Activated CD4-positive, alpha-beta T cell treated with anti-CD3 and anti-CD28 coated beads for 24 hours (primary cell): Measurements from ENCODE around the gene DAPK3.
"Not testable (repeated sequence)": the region's sequence is repeated elsewhere in the genome, so short reads cannot be mapped to it uniquely, and the experiment has no call there.

Experiments
- DNase-seq, 2 donors: peaks; one replicate each; pipeline ENCODE4 v3.0.0-alpha.2; 2020; ENCODE audit warnings: low read depth in 2 of 2

The DAPK3 gene

DNA sequence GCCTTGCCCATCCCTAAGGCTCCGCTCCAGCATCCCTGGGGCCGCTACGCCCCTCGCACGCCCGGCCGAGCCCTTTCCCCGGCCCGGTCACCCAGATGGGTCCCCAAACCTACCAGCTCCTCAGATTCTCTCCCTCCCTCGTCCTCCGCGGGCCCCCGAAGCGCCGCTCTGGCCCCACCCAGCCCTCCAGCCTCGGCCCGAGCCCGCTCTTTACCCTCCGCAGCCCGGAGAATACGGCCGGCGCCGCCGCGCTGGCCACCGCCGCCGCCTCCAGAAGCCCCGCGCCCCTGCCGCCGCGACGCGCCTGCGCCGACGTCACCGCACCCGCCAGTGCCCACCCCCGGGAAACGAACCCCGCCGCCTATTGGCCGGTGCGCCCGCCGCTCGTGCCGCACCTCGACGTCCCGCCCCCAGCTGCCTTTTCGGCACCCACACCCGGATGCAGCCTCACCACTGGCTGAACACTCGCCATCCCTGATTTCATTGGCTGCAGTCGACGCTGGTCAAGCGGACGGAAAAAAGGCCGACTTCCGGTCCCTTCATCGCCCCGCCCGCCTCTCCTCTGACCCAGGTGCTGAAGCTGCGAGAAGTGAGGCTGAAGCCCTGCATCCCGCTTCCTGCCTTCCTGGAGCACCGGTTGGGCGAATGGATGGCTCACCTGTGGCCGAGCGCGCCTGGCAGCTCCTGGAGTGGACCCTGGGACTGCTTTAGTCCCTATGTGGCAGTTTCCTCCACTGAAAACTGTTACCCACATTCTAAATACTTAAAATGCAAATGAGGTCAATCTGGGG is at the start of gene DAPK3:
Gene DAPK3 (minus strand): TSS at position 292 of the 791 bp plus-strand sequence. CDS start 1,364 bp downstream, outside the sequence.
- peak; percentile 90 to 95 for DNase-seq

DNA sequence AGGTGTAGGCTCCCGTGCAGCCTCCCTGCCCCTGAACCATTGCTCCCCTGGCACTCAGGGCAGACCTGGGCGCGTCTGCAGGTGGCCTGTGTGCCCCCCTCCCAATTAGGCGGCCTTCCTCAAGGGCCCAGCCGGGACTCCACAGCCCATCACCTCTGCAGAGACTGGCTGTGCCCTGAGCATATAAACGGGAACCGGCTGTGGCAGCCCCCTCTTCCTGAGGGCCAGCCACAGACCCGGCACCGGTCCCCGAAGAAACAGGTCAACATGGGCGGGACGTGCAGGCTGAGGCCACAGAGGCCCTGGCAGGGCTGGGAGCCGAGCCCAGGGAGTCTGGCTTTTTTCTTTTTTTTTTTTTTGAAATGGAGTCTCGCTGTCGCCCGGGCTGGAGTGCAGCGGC is 48.7 kb upstream of the DAPK3 start:
- no peak for DNase-seq

GRCh38 chr19:4018775-4019504 is 48.0 kb upstream of the DAPK3 start:
- no peak for DNase-seq

DNA sequence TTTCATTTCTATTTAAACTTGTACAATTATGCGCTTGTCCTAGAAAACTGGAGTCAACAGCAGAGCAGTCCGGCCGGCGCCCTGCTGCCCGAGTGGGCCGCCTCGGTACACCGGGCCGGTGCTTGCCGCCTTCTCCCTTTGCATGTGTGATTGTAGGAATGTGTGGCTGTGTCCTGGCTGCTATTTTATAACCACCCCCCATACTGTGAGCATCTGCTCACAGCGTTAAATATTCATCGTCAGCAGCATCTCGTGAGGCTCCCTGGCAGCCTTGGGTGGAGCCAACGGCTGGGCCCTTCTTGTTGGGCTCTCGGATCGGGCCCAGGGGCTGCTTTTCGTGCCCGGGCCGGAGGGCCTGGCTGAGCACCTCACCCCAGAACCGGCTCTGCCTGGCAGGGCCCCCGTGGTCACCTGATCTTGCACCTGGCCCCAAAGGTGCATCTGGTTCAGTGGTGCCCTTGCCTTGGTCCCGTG is 47.3 kb upstream of the DAPK3 start:
- DNase-seq, result no peak

GRCh38 chr19:4016903-4017638 is 46.2 kb upstream of the DAPK3 start:
- DNase-seq, result no peak

GRCh38 chr19:4016486-4016885 is 45.6 kb upstream of the DAPK3 start:
- no peak for DNase-seq

GRCh38 chr19:4015705-4016402 is 45.0 kb upstream of the DAPK3 start:
- DNase-seq, result no peak

GRCh38 chr19:4014541-4015491 is 43.9 kb upstream of the DAPK3 start:
- DNase-seq, result peak; percentile 30 to 34

GRCh38 chr19:4013886-4014540 is 43.1 kb upstream of the DAPK3 start:
- no peak for DNase-seq

GRCh38 chr19:4012975-4013634 is 42.2 kb upstream of the DAPK3 start:
- DNase-seq, result no peak

DNA sequence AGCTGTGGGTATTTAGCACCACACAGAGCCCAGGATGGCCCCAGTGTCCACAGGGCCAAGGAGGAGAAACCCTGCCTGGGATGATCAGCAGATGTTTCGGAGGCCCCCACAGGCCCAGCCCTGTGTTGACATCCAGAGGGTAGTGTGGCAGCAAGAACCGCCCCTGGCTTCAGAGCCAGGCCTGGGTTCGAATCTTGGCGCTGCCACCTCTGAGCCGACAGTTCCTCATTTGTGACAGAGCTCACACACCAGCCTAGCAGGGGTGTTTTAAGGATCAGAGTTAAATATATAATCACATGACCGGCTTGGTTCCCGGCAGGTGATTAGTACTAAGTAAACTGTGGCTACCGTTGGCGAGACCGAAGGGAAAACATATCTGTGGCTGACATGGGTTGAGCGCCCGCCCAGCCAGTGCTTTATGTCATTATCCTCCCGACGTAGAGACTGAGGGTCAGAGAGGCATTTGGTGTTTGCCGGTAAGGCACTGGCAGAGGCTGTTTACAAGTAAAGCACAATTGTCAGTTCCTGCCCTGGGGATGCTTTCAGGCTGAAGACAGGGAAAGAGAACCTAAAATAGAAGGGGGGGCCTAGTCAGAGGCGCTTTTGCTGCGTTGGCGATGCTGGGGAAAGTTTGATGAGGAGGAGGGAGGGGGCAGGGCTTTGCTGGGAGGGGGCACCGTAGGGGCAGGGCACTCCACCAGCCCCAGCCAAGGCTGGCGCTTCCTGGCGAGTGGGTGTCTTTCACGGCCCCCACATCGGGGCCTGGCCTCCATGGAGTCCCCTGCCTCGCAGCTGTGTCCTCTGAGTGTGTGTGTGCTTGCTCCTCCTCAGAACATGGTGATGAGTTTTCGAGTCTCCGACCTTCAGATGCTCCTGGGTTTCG is 41.4 kb upstream of the DAPK3 start:
- no peak for DNase-seq

DNA sequence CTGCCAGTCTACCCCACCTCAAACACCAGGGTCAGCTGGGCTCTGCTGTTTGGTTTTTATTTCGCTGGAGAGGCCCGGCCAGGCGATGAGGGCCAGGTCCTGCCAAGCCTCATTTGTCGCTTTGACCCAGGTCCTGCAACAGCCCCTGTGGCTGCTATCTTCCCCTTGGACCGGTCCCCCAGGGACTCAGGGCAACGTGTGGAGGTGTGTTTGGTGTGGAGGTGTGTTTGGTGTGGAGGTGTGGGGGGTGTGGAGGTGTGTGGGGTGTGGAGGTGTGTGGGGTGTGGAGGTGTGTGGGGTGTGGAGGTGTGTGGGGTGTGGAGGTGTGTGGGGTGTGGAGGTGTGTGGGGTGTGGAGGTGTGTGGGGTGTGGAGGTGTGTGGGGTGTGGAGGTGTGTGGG is 40.5 kb upstream of the DAPK3 start:
- DNase-seq, result not testable (repeated sequence)

DNA sequence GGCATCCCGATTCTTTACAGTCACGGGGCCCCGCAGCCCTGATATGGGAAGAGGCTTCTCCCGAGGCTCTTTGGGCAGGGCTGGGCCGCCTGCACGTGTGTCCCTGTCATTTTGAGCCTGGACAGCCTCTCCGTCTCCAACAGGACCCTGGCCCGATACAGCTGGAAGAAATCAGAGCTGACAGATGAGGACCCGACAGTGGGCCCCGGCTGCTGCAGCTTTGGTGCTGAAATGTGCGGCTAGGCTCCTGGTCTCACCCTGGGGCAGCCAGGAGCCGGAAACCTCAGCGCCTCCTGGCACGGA is 39.9 kb upstream of the DAPK3 start:
- DNase-seq, result no peak

- DNase-seq, result no peak
Observed at GRCh38 chr19:4009990-4010807, 39.3 kb upstream of the DAPK3 start.

GRCh38 chr19:4007836-4008539 is 37.1 kb upstream of the DAPK3 start:
- DNase-seq, result no peak

DNA sequence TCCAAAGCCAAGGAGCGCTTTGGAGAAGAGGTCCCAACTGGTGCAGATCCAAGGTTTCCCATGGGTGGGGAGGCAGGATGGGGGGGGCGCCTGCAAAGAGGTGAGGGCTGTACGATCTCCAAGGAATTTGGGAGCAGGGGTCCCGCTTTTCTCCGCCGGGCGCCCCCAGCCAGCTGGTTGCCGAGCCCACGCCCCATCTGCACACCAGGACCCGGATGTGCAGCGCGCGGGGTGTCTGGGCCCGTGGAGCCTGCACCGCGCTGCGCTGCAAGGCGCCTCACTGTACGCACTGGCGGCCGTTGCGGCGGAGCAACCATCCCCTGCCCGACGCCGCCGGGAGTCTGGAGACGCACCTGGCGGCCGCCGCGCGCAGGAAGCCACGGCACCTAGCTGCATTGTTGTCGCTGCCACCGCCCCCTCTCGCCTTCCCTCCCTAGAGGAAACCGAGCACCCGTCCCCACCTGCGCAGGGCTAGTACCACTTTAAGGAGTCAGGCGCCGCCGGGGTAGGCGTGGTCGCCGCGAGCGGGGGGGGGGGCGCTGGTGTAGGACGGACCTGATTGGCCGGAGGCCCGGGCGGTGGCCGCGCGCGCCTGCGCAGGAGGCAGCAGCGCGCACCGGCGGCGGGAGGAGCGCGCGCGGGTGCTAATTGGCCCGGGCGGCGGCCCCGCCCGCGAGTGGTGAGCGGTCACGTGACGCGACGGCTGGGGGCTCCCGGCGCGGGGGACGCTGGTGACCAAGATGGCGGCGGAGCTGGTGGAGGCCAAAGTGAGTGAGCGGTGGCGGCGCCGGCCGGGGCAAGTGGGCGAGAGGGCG is 36.3 kb upstream of the DAPK3 start, which contains the start of gene PIAS4:
Gene PIAS4 (plus strand): TSS at position 716 of the 815 bp plus-strand sequence. CDS start 25 bp downstream, at position 741.
- DNase-seq, result peak; percentile 87 to 96
